HG02981 (cell line): Measurements from ENCODE around the gene TM7SF3.
A peak's percentile ranks its signal among the peaks of the same experiment; 100 is the strongest.
"Not testable (repeated sequence)": the region's sequence is repeated elsewhere in the genome, so short reads cannot be mapped to it uniquely, and the experiment has no call there.

Experiments used
- ATAC-seq: cut with Tn5 transposase; IDR thresholded peaks from one replicate; pipeline ENCODE4 v1.9.1; 2021; ENCODE audit warnings: mild to moderate bottlenecking, moderate library complexity; ENCODE audit not compliant: unreplicated experiment

Gene TM7SF3

DNA sequence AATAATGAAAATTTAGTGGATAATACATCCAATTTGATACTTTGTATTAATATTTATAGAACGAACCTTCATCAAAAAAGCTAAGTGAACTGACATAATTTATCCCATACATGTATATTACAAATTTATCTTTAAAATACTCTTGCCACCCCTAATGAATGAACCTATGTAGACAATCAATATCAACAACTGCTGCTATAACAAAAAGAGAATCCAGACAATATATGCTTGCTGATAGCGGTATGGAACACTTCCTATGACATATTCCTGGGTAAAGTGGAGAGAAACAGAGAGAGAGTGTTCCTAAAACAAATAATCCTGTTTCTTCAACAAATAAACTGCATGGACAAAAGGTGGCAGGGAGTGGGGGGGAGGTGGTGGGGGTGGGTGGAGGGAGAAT, 31.3 kb downstream of the TM7SF3 start:
- no peak for ATAC-seq

DNA sequence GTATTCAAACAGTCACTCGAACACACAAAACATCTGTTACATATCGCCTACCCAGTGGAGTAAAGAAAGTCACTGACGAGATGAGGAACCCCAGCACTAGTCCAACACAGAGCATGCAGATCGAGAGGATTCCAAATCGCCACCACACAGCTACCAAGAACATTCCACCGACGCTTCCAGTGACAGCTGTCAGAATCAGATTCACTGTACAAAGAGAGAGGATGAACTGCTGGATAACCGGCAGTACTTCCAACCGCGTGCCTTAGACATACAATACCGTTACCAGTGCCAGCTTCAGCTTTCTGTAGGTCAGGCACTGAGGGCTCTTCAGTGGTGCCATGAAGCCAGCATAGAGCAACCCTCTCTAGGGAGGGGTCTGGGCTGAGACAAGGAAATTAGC, 34.5 kb downstream of the TM7SF3 start:
- ATAC-seq, result no peak

DNA sequence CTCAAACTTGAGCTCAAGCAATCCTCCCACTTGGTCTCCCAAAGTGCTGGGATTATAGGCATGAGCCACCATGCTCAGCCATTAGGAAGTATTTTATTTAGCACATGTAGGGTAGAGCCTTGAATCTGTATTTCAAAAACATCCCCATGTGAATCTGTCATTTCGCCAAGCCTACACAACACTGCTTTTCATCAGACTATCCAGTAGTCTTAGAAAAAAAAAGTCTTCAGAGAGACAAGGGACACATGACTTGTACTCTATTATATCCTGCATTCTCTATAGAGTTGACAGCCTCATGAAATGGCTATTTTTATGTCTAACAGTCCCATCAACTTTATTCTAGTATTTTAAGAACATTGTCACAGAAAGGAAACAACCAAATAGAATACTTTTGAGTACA, 35.4 kb downstream of the TM7SF3 start:
- no peak for ATAC-seq

DNA sequence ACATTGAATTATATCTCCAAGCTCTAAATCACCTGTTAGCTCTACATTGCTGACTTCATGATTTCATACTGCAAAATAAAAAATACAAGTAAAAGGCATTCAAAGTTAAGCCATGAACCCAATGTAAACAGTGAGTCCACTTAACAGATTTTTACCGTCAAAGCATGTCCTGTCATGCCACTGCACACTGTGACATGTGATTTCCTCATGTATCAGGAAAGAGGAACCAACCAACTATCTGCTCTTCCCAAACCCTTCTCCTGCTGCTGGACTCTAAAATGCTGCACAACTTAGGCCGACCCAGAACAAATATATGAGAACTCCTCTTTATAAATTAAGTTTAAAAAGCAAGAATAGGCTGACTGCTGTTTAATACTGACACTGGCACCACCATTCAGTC, 37.5 kb downstream of the TM7SF3 start:
- ATAC-seq, result no peak

DNA sequence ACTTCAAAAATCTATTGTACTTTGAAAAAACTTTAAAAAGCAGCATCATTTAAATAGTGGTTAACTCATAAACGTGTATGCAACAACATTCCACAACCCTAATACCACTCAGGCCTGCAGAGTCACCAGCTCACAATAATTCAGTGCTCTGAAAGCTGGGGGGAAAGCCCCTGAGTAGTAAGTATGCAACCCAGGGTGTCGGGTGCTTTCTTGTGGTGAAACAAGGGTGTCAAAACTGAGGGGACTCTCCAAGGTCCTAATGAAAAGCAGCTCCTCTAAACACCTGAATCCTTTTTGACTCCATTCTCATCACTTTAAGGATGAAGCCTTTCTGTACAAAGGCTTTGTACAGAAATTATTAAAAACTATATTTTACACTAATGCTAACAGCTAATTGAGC, 42.2 kb downstream of the TM7SF3 start:
- ATAC-seq, result peak; percentile 97

DNA sequence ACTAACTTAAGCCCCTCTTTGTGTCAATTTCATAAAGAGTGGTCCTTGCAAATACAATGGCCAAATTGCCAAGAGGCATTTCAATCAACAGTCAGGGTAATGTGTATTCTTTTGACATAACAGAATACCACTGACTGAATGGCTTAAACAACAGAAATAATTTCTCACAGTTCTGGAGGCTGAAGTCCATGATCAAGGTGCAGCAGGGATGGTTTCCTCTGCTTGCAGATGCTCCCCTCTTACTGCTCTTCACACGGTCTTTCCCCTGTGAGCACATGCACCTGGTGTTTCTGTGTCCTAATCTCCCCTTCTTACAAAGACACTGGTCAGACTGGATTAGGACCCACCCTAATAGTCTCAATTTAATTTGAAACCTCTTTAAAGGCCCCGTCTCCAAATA, 44.0 kb downstream of the TM7SF3 start:
- no peak for ATAC-seq

DNA sequence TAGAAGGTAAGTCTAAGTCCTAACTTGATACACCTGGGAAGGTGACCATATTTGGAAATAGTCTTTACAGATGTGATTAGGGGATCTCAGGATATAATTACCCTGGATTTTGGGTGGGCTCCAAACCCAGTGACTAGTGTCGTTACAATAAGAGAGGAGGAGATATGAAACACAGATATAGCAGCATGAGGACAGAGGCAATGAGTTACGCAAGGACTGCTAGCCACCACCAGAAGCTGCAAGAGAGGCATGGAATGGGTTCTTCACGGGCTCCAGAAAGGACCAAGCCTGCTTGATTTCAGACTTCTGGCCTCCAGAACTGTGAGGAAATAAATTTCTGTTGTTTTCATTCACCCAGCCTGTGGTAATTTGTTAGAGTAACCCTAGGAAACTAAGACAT, 47.3 kb downstream of the TM7SF3 start:
- ATAC-seq, result no peak

DNA sequence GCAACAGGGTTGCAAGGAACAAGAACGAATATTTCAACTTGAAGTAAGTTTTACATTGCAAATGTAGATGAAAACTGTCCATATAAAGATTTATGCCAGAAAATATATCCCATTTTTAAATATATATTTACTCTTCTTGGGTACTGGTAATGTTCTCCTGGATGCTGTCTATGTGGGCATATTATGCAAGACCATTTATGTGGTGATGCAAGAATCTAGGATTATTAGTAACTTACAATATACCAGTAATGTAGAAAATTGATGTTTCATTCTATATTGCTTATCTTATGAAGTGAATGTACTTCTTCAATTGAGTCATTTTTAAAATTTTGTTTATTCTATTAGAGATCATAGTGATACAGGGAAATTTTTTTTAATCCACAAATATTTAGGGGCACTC, 50.8 kb downstream of the TM7SF3 start:
- no peak for ATAC-seq

DNA sequence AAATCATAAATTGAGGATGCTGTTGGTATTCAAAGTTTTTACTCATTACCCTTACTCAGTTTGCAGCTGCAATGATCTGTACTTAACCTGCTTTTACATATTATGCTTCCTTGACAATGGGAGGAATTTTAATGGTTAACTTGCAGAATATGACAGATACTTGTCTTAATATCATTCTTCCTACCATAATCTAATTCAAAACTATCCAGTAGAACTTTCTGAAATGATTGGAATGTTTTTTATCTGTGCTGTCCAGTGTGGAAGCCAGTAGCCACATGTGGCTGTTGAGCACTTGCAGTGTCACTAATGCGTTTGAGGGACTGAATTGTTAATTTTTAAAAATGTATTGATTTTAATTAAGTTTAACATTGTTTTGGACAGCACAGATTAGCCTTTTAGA, 52.4 kb downstream of the TM7SF3 start:
- ATAC-seq, result no peak

DNA sequence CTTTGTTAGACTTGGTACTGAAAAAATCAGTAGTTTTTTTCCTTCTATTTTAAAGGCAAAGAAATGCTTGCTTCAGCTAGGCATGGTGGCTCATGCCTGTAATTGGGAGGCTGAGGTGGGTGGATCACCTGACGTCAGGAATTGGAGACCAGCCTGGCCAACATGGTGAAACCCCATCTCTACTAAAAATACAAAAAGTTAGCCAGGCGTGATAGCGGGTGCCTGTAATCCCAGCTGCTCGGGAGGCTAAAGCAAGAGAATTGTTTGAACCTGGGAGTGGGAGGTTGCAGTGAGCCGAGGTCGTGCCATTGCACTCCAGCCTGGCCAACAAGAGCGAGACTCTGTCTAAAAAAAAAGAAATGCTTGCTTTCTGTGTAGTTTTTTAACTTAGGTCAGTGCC, 52.8 kb downstream of the TM7SF3 start:
- not testable (repeated sequence) for ATAC-seq

DNA sequence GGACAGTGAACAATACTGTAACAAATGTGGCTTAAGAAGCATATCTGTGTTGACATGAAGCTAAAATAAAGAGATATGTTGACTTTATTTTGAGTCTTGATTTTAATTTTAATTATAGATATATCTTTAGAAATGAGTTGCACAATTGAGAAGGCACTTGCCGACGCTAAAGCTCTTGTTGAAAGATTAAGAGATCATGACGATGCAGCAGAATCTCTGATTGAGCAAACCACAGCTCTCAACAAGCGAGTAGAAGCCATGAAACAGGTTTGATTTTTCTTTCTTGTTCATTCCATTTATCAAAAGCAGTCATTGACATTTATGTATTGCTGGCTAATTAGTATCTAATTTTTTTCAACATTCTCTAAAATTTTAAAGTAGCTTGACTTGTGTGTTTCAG, 60.2 kb downstream of the TM7SF3 start:
- no peak for ATAC-seq

DNA sequence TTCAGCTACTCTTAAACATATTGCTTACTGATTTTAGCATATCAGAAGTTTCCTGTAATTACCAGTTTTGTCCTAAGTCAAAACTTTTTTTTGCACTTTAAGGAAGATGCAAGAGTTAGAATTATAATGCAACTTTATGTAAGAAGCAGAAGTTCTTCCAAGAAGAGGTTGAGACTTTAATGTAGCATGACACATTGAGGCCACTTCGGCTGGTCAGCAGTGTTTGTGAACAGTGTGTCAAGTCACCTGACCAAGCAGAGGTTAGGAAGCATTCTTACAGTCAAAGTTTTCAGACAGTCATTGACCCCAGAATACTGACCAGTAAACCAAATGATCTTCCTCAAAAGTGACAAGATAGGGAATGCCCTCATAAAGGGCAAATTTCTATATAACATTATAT, 60.7 kb downstream of the TM7SF3 start:
- no peak for ATAC-seq

DNA sequence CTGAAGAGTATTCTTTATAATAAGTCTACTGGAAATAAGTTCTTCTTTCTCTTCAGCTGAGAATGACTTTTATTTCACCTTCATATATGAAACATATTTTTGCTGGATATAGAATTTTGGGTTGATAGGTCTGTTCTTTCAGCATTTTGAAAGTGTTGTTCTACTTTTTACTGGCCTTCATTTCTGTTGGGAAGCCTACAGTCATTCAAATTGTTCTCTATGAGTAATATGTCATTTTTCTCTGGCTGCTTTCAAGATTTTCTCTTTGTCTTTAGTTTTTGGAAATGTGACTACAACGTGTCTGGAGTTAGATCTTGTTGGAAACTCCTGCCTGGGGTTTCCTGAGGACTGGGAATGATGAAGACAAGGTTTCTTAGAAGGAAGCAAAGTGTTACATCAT, 65.9 kb downstream of the TM7SF3 start:
- ATAC-seq, result no peak

DNA sequence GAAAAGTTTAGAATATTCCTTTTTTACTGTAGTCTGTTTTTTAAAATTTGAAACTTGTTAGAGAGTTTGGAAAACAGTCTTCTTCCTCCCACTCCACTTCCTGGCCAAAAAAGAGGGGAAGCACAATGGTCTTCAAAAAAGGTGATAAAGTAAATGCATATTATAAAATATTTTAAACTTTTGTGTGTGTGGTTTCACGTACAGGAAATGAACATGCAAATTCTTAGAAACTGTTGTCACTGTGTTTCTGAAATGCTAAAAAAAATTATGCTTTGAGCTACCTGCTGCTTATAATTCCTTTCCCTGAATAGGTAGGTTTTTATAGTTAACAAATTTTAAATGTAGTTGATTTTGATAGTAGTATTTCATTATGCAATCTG, 73.0 kb downstream of the TM7SF3 start:
- no peak for ATAC-seq

DNA sequence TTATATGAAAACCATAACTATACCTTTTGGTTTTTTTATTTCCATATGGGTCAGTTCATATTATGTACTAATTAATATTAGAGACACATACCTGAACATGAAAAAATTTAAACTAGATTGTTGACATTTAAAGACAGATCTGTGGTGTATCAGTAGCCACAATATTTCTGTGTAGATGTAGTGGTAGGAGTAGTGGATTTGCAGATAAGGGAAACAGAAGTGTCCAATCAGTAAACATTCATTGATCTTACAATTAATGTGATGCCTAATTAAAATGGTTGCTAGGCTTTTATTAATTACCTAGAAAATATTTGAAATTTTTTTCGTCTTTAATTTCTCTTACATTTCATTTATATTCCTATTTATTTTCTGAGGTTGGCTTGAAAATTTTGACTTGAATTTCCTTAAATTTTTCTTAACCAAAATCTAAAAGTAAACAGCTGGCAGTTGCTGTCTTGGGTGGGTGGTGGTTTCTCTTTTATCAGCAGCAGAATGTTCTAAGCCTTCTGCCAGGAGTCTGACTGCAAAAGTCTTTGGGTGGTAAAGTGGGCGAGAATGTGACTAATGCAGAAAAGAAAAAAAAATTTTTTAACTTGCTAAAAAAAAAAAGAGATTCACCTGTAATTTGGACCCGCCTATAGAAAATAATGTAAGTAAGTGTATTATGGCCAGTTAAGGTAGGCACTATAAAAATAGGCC, 73.5 kb downstream of the TM7SF3 start:
- no peak for ATAC-seq

DNA sequence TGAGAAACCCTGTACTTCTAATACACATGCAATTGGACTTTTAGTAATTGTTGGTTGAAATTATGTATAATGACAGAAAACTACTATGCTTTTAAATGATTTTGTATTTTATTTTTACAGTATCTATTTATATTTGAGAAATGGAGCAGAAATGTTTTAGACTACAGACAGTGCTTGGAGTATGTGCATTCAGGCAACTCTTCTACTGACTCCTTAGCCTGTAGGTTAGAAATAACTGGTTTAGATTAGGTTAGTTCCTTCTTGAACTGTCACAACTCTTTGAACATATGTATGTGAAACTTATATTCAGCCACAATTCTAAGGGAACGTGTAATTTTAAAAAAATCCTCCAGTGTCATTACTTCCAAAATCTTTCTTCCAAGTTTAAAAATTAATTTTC, 74.2 kb downstream of the TM7SF3 start:
- ATAC-seq, result no peak

DNA sequence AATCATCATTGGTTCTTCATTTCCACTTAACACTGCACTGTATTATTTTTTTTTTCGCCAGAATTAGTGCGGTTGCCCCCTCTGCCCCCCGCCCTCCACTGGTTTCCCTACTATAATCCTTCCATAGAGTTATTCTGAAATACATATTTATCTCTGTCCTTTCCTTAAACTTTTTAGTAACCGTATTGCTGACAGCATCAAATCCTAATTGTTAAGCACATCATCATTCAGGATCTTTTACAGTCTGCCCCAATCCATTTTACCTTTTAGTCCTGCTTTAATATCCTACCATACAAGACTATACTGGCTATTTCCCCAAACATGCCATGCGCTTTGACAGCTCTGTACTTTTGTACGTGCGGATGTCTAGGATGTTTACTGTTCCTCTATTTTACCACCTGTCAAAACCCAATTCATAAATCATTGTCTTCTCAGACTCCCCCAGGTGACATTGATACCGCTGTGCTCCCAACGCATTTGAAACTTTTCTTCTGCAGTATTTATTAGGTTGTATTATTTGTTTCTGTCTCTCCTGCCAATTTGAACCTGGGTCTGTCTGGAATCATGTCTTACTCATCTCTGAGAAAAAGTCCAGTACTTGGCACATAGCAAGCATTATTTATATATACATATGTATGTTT, 74.9 kb downstream of the TM7SF3 start:
- no peak for ATAC-seq

DNA sequence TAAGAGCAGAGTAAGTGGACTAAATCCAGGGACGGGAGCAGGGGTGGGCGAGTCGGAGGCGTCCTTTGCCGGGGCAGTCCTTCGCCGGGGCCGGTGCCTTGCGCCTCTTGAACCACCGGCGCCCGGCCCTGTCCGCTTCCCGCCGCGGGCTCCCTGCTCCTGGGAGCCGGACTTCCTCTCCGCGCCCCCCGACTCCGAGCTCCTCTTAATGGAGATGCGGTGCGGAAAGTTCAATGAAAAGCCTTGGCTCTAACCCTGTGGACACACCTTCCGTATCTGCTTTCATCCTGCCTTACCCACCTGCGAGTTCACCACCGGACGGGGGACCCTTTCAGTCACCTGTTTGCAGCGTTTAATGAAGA, 75.5 kb downstream of the TM7SF3 start:
- ATAC-seq, result peak; percentile 8

DNA sequence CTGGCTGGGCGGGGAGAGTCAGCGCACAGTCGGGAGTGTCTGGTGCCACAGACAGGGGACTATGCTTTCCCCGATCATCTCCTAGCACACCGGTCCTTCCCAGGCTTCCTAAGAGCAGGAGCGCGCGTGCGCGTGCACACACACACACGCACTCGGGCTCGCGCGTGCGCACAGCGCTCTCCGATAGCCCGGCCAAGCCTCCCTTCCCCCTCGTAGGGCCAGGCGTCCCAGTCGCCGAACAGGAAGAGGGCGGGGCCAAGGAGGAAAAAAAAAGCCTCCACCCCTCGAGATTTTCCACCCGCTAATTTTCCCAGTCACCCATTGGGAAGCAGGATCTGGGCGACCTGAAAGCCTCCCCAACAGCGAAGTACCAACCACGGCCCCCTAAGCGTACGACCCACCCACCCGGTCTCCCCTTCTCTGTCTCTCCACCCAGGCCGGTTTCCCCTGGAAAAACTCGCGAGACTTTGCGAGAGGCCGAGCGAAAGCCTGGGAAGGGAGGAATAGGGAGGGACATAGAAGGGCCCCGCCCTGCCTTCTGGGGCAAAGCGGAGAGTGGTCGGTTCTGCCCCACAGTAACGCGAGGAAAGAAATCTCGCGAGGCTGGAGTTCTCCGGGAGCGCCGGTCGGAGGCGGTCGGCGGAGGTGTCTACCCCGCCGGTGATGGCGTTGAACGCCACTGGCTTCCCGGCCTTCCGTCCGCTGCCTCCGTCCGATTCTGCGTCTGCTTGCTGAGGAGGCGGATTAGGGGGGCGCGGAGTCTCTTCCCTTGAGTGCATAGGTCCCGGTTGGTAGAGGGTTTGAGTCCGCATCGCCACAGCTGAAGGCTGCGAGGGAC, 76.1 kb downstream of the TM7SF3 start, which contains the start of the genes FGFR1OP2 and INTS13:
TSS of gene FGFR1OP2 (plus strand) at position 608 of the 838 bp plus-strand sequence. CDS start 15,689 bp downstream, outside the sequence.
TSS of gene INTS13 (minus strand) at position 119 of the 838 bp plus-strand sequence. CDS start 1,178 bp downstream, outside the sequence.
- ATAC-seq, result peak; percentile 87

DNA sequence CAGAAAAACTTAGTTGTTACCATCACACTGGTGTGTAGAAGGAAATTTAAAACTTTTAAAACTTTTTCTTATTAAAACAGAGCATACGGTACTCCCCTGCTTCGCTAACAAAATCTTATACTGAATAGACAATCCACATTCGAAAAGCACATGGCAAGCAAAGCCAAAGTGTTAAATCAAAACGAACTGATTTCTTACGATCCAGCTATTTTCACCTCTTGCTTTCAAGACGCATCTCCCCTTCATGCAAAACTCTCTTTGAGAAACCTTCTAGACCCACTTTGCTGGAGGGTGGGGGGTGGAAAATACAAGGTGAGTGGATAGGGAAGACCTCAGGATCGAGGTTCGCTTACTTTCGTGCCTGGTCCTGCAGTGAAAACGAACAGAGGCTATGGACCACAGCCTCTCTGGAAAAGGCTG, 76.7 kb downstream of the TM7SF3 start:
- ATAC-seq, result no peak

DNA sequence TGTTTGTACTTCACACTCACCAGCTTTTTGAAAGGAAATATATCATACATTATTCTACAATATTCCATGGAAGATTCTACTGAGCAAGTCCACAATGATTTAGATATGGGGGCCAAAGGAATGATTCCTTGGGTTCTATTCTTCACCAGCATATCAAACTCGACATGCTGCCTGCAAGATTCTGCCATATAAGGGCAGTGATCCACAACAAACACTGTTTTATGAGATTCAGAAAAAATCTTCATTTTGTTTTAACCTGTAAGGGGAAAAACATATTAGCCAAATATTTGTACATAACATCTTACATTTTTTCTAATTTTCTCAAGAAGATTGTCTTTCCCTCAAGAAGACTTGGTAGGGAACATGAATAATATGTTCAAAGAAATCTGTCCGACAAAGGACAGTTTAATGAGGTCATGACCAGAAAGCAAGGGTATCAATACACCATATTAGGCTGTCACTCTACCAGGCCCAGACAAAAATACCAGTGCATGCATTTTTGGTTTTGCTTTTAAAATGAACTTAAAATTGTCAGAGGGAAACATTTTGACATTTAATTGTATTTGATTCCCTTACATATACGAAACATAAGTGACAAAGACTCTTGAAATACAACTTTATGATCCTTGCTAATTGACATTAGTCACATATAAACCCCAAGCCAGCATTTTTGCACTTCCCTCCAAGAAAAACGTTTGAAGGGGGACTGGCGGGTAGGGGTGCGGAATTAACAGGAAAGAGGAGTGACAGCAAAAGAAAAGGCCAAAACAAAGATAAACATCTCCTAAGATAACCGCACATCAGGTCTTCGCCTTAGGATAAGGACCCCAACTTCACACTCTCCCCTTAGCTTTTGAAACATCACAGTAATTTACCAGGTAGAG, 77.4 kb downstream of the TM7SF3 start:
- ATAC-seq, result no peak
